H9 (cell line): ENCODE data around the gene AGT. TPM values are rescaled to one million over a fixed set of nuclear protein-coding genes. Genes with fewer than 3 reads are reported as not detected.

Experiments used
- DNase-seq: peaks from one replicate; pipeline ENCODE4 v3.0.0-alpha.2; 2017
- H2AFZ ChIP-seq: one replicate; pipeline ENCODE4 v1.6.1; 2013; ENCODE audit warnings: mild to moderate bottlenecking, low read length, control low read depth, moderate library complexity
- H2AK5ac ChIP-seq: 2 replicates; pipeline ENCODE4 v1.6.1; 2013; ENCODE audit warnings: low read length, control low read depth, mixed read lengths; ENCODE audit not compliant: insufficient read length
- H2BK120ac ChIP-seq: one replicate; pipeline ENCODE4 v1.6.1; 2013; ENCODE audit warnings: low read depth, mild to moderate bottlenecking, low read length, control low read depth, inconsistent platforms; ENCODE audit not compliant: poor library complexity, severe bottlenecking
- H2BK12ac ChIP-seq: 2 replicates; pipeline ENCODE4 v1.6.1; 2013; ENCODE audit warnings: low read length, control low read depth, mixed read lengths, low read depth; ENCODE audit not compliant: insufficient read length
- H2BK15ac ChIP-seq: 2 replicates; pipeline ENCODE4 v1.6.1; 2013; ENCODE audit warnings: low read depth, low read length, control low read depth
- H2BK20ac ChIP-seq: one replicate; pipeline ENCODE4 v1.6.1; 2013; ENCODE audit warnings: low read depth, mild to moderate bottlenecking, low read length, control low read depth, inconsistent platforms; ENCODE audit not compliant: poor library complexity, severe bottlenecking
- H2BK5ac ChIP-seq: 2 replicates; pipeline ENCODE4 v1.6.1; 2013; ENCODE audit warnings: low read length, control low read depth, mixed read lengths; ENCODE audit not compliant: insufficient read length
- H3K14ac ChIP-seq: 2 replicates; pipeline ENCODE4 v1.6.1; 2013; ENCODE audit warnings: low read length, control low read depth; ENCODE audit not compliant: insufficient read depth
- H3K18ac ChIP-seq: 2 replicates; pipeline ENCODE4 v1.6.1; 2013; ENCODE audit warnings: low read depth, mild to moderate bottlenecking, mixed read lengths, low read length, control low read depth; ENCODE audit not compliant: insufficient read length
- H3K23ac ChIP-seq: 2 replicates; pipeline ENCODE4 v1.6.1; 2013; ENCODE audit warnings: low read length, control low read depth, mixed read lengths, low read depth; ENCODE audit not compliant: insufficient read length
- H3K23me2 ChIP-seq: 2 replicates; pipeline ENCODE4 v1.6.1; 2013; ENCODE audit warnings: low read depth, mild to moderate bottlenecking, mixed read lengths, low read length, control low read depth; ENCODE audit not compliant: insufficient read length, poor library complexity, severe bottlenecking
- H3K27ac ChIP-seq: 2 replicates; pipeline ENCODE4 v1.5.1; 2013; ENCODE audit warnings: low read length, control low read depth, mixed read lengths, low read depth; ENCODE audit not compliant: insufficient read length
- H3K27me3 ChIP-seq: 2 replicates; pipeline ENCODE4 v1.6.1; 2013; ENCODE audit warnings: low read length, control low read depth, inconsistent platforms; ENCODE audit not compliant: insufficient read depth
- H3K4ac ChIP-seq: 2 replicates; pipeline ENCODE4 v1.6.1; 2013; ENCODE audit warnings: low read depth, mild to moderate bottlenecking, control low read depth, inconsistent platforms, low read length, moderate library complexity
- H3K4me1 ChIP-seq: 2 replicates; pipeline ENCODE4 v1.6.1; 2013; ENCODE audit warnings: low read length, control low read depth, inconsistent platforms; ENCODE audit not compliant: insufficient read depth
- H3K4me2 ChIP-seq: 2 replicates; pipeline ENCODE4 v1.6.1; 2013; ENCODE audit warnings: low read length, control low read depth, mixed read lengths; ENCODE audit not compliant: insufficient read length, insufficient read depth
- H3K56ac ChIP-seq: 2 replicates; pipeline ENCODE4 v1.6.1; 2013; ENCODE audit warnings: low read depth, mild to moderate bottlenecking, mixed read lengths, low read length, control low read depth; ENCODE audit not compliant: insufficient read length
- H3K79me1 ChIP-seq: 2 replicates; pipeline ENCODE4 v1.6.1; 2013; ENCODE audit warnings: low read depth, mild to moderate bottlenecking, moderate library complexity, low read length, control low read depth, inconsistent platforms; ENCODE audit not compliant: insufficient read depth, poor library complexity, severe bottlenecking
- H3K79me2 ChIP-seq: 2 replicates; pipeline ENCODE4 v1.6.1; 2013; ENCODE audit warnings: low read length, control low read depth, inconsistent platforms; ENCODE audit not compliant: insufficient read depth
- H3K9ac ChIP-seq: 2 replicates; pipeline ENCODE4 v1.6.1; 2013; ENCODE audit warnings: low read length, control low read depth, mixed read lengths; ENCODE audit not compliant: insufficient read length; ENCODE audit errors: extremely low read depth
- H3K9me3 ChIP-seq: one replicate; pipeline ENCODE4 v1.6.1; 2013; ENCODE audit warnings: low read depth, low read length, inconsistent platforms; ENCODE audit not compliant: control insufficient read depth
- H3T11ph ChIP-seq: one replicate; pipeline ENCODE4 v1.6.1; 2013; ENCODE audit warnings: mild to moderate bottlenecking, low read length, control low read depth, inconsistent platforms
- H4K20me1 ChIP-seq: one replicate; pipeline ENCODE4 v1.6.1; 2013; ENCODE audit not compliant: control insufficient read depth, insufficient read length, insufficient read depth
- H4K5ac ChIP-seq: 2 replicates; pipeline ENCODE4 v1.6.1; 2013; ENCODE audit warnings: low read depth, mild to moderate bottlenecking, mixed read lengths, low read length, control low read depth; ENCODE audit not compliant: insufficient read length
- H4K8ac ChIP-seq: replicated peaks from 2 replicates; pipeline ENCODE4 v1.6.1; 2013; ENCODE audit warnings: low read length, control low read depth, mixed read lengths, low read depth; ENCODE audit not compliant: insufficient read length
- H4K91ac ChIP-seq: 2 replicates; pipeline ENCODE4 v1.6.1; 2013; ENCODE audit warnings: low read depth, mild to moderate bottlenecking, moderate library complexity, mixed read lengths, low read length, control low read depth; ENCODE audit not compliant: insufficient read length
- H3K27ac Mint-ChIP-seq, 3 experiments: 2 replicates in 2 of 3; 3 replicates in 1 of 3; pipeline ENCODE4 v1.8.0; 2020 to 2021; ENCODE audit warnings: mixed read lengths in 3 of 3, mild to moderate bottlenecking in 1 of 3, moderate library complexity in 1 of 3
- H3K27me3 Mint-ChIP-seq: 2 replicates; pipeline ENCODE4 v1.8.0; 2021; ENCODE audit warnings: low read depth, mild to moderate bottlenecking, moderate library complexity, mixed read lengths
- H3K36me3 Mint-ChIP-seq, 3 experiments: 2 replicates in 2 of 3; 3 replicates in 1 of 3; pipeline ENCODE4 v1.8.0; 2020 to 2021; ENCODE audit warnings: low read depth in 3 of 3, mixed read lengths in 3 of 3; ENCODE audit not compliant: insufficient read depth in 1 of 3
- H3K4me1 Mint-ChIP-seq, 2 experiments: 2 replicates each; pipeline ENCODE4 v1.8.0; 2020; ENCODE audit warnings: mixed read lengths in 2 of 2
- H3K4me3 Mint-ChIP-seq, 2 experiments: 2 replicates in 1 of 2; 3 replicates in 1 of 2; pipeline ENCODE4 v1.8.0; 2020 to 2021; ENCODE audit warnings: mild to moderate bottlenecking in 2 of 2, mixed read lengths in 2 of 2, moderate library complexity in 1 of 2
- H3K9me3 Mint-ChIP-seq, 2 experiments: 2 replicates in 1 of 2; 3 replicates in 1 of 2; pipeline ENCODE4 v1.8.0; 2020; ENCODE audit warnings: mild to moderate bottlenecking in 2 of 2, mixed read lengths in 2 of 2, moderate library complexity in 1 of 2
- CTCF ChIP-seq: fragments of 200-600 bp; sonication (generic); conservative IDR thresholded peaks from 3 replicates; pipeline ENCODE4 v1.8.0; 2021; ENCODE audit warnings: antibody characterized with exemption, mild to moderate bottlenecking
- WGBS: extraction: QIAGEN DNeasy Blood & Tissue Kit; methylation state at CpG from one replicate; pipeline ENCODE4 v1.1.7; 2013; ENCODE audit warnings: missing lambda C conversion rate, low lambda C conversion rate, mixed read lengths; ENCODE audit not compliant: insufficient read length; ENCODE audit errors: extremely low coverage; 5-methylcytosine and 5-hydroxymethylcytosine counted together
- total RNA-seq: library from RNA; stranded (reverse); gene quantifications from 2 replicates; pipeline ENCODE4 v1.2.1, GENCODE V29; 2021

Gene AGT
- total RNA-seq, 1 experiment from 2014 or later = not detected

GRCh38 chr1:230694991-230695390 lies 18.9 kb downstream of the AGT start:
- Histone ChIP-seq H4K8ac (no peak overlapping the region), H3K56ac (no peak overlapping the region), H3K23ac (no peak overlapping the region), H2BK5ac (no peak overlapping the region), H3K9me3 (no peaks in the 10 kb centered on the region), H3K27ac (no peak overlapping the region), H4K20me1 (no peaks in the 10 kb centered on the region), H2AFZ (no peak overlapping the region), H4K5ac (no peak overlapping the region), H3K18ac (no peak overlapping the region), H4K91ac (no peak overlapping the region), H2BK120ac (no peak overlapping the region), H3K79me1 (no peaks in the 10 kb centered on the region), H2BK15ac (no peak overlapping the region), H2BK20ac (no peak overlapping the region), H2BK12ac (no peak overlapping the region), H3K14ac (no peak overlapping the region), H3K4ac (no peak overlapping the region), H2AK5ac (no peak overlapping the region), H3T11ph (no peak overlapping the region), H3K23me2 (no peaks in the 10 kb centered on the region), H3K4me1 (no peaks in the 10 kb centered on the region), H3K9ac (no peak overlapping the region), H3K27me3 (no peaks in the 10 kb centered on the region), H3K4me2 (no peak overlapping the region), H3K79me2 (no peaks in the 10 kb centered on the region)
- Mint-ChIP-seq H3K36me3 (peaks cover 13 to 35% (median 32%) of the 10 kb centered on the region in 3 experiments; a peak in 6 of 7 replicates), H3K27ac (peak overlapping the region in 2 of 3 experiments; percentile 21 to 41; a peak in 2 of 7 replicates), H3K9me3 (no peaks in the 10 kb centered on the region), H3K4me3 (no peak overlapping the region), H3K27me3 (peaks cover 7% of the 10 kb centered on the region), H3K4me1 (peaks cover 4 to 11% of the 10 kb centered on the region in 2 experiments)
- no peak for DNase-seq
- WGBS = no CpG with 5 or more reads among the region's 4 CpGs
- TF ChIP-seq CTCF = no peak
